HL-60/S4 (cell line): ENCODE data around the gene RBCK1.

Experiments
- in situ Hi-C: fragments of 300-500 bp; cut with MboI; formaldehyde crosslinking; loops from 2 replicates; pipeline ENCODE4 v1.14.3; 2022; ENCODE audit warnings: low sequenced_read_pairs

Gene RBCK1

GRCh38 chr20:397432-398237 lies 10.5 kb upstream of the RBCK1 start:
- in situ Hi-C loops = no loop called here

GRCh38 chr20:399182-399707 lies 8.9 kb upstream of the RBCK1 start:
- in situ Hi-C loops = no loop called here

DNA sequence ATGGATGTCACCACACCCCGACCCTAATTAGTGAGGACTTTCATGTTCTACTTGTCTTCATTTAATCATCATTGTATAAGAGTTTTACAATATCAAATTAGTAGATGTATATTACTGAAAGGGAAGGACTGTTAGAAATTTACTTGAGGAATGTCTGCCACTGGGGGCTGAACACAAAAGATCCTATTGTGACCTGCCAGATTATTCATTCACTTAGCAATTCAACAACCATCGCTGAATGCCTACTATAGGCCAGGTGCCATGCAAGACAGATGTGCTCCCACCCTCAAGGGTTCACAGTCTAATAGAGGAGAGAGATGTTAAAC lies 8.0 kb upstream of the RBCK1 start:
- in situ Hi-C loops = no loop called here

- in situ Hi-C loops = no loop called here
Measured at GRCh38 chr20:400454-401275, 7.4 kb upstream of the RBCK1 start.

GRCh38 chr20:401682-402495 lies 6.2 kb upstream of the RBCK1 start:
- in situ Hi-C loops = no loop called here

GRCh38 chr20:402496-402885 lies 5.6 kb upstream of the RBCK1 start:
- in situ Hi-C loops = no loop called here

DNA sequence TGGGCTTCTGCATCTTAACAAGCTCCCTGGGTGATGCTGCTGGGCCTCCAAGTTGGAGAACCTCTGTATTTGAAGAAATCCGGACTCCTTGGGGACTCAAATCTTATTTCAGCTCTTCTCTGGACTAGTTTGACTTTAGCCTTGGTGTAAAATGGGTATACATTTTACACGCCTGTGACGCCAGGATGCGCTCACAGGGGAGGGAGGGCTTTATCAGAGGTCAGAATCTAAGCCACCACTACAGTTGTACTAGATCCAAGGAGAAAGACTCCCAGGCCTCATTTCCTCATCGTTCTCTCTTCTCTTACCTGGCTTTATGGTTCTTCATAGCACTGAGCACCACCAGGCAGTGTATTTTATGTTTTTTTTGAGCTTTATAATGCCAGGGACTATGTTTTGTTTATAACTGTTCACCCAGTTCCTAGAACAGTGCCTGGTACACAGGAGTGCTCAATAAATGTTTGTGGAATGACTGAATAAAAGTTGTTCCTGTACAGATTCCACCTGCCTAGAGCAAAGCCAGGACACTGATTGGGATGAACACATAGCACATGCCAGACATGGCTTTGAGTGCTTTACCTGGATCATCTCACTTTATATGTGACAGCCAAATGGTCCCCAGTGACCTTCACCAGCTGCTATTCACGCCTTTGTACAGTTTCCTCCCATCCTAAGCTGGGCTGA lies 5.1 kb upstream of the RBCK1 start:
- in situ Hi-C loops = no loop called here

DNA sequence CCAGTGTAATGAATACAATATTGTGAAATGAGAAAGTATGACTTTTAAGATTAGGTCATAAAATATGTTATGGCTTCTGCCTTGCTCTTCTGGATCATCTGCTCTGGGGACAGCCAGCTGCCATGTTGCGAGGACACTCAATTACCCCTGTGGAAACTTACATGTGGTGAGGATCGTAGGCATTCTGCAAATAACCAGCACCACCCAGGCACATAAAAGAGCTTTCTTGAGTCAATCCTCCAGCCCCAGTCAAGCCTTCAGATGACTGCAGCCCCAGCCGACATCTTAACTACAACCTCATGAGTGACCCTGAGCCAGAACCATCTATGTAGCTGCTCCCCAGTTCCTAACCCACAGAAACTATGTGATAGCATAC lies 4.5 kb upstream of the RBCK1 start:
- in situ Hi-C loops = no loop called here

DNA sequence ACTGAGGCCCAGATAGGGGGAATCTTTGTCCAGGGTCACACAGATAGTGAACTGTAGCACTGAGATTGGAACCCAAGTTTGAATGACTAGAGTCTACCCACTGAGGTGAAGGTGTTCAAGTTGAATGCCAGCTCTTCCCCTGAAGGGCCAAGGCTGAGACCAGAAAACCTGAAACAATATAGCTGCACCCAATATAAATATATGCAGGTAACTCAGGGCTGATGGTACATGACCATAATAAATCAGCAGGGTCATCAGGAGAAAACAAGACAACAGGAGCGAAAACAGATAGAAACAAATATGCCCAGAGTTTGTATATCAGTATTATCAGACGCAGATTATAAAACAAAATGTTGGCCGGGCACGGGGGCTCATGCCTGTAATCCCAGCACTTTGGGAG lies 4.0 kb upstream of the RBCK1 start:
- in situ Hi-C loops = no loop called here

GRCh38 chr20:406200-407132 lies 1.6 kb upstream of the RBCK1 start:
- in situ Hi-C loops = no loop called here

- in situ Hi-C loops = no loop called here
Measured at GRCh38 chr20:407133-407952, 756 bp upstream of the RBCK1 start.

DNA sequence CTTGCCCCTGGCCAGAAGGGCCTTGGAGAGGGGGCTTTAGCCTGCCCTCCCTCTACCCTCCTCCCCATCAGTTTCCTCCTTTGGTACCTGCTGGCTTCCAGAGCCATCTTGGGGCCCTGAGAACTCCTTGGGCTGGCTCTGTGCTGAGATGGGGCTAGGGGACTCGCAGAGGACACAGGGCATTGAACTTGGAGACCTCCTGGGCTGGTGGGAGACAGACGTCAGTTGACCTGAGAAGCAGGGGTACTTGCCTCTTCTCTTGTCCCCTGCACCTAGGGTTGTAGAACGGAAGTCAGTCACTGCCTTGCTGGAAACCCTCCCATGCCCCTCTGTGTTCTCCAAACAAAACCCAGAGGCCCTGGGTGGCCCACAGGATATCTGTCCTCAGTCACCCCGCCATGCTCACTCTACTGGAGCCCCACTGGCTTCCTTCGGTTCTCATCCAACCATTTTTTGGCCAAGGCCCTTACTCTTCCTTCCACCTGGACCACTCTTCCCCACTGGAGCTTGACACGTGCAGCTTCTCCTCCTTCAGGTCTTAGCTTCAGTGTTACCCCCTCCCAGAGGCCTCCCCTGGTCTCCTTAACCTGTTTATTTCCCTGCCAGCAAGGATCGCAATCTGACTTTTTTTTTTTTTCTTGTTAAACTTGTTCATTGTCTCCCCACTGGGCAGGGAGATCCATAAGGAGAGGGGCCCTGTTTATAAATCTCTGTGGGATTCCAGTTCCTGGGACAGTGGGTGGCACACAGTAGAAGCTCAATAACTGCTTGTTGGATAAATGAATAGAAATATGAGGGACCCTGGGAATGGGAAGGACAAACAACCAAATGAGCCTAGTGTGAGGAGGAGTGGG lies 971 bp downstream of the RBCK1 start:
- in situ Hi-C loops = no loop called here

GRCh38 chr20:409697-410559 lies 1.8 kb downstream of the RBCK1 start:
- in situ Hi-C loops = no loop called here

DNA sequence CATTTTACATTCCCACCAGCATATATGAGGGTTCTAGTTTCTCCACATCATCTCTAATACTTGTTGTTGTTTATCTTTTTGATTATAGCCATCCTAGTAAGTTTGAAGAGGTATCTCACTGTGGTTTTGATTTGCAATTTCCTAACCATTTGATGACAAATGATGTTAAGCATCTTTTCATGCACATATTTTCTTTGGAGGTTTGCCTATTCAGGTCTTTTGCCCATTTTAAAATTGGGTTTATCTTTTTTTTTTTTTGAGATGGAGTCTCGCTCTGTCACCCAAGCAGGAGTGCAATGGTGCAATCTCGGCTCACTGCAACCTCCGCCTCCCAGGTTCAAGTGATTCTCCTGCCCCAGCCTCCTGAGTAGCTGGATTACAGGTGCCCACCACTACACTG lies 4.0 kb downstream of the RBCK1 start:
- in situ Hi-C loops = no loop called here

- in situ Hi-C loops = no loop called here
Measured at GRCh38 chr20:414161-414560, 6.1 kb downstream of the RBCK1 start.

DNA sequence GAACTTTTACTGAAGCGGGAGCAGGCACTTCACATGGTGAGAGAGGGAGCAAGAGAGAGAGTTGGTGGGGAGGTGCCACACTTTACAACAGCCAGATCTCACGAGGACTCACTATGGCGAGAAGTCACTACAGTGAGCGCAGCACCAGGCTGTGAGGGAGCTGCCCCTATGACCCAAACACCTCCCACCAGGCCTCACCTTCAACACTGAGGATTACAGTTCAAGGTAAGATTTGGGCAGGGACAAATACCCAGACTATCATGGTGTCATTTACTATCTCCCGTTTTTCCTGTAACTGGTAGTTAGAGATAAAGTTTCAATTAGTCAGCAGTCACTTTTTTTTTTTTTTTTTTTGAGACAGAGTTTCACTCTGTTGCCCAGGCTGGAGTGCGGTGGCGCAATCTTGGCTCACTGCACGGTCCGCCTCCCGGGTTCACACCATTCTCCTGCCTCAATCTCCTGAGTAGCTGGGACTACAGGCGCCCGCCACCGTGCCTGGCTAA lies 7.8 kb downstream of the RBCK1 start:
- in situ Hi-C loops = no loop called here
